ENCODE results near the gene SEBOX.

GRCh38 chr17:28412099-28412498 is 47.1 kb upstream of the SEBOX start:
- TF ChIP-seq POLR2AphosphoS5 (IDR thresholded peaks at IDR 0.05; ENCODE audit: low read depth, low read length) (no peak), FOXP2 (optimal IDR thresholded peaks at IDR 0.05; ENCODE audit: borderline replicate concordance, extremely low read depth, extremely low read length, insufficient read depth) (no peak)

Measured in PFSK-1 (cell line).